ENCODE results near the gene FOXP4. TPM values are rescaled to one million over a fixed set of nuclear protein-coding genes. Genes with fewer than 3 reads are reported as not detected.

FOXP4 gene
- total RNA-seq, 4 donors from 2014 or later, result 2.4 to 15.1 (median 4.9) TPM

- no peak for TF ChIP-seq CTCF (IDR thresholded peaks at IDR 0.05; ENCODE audit: low read depth)
Measured at GRCh38 chr6:41530476-41530875, 15.7 kb upstream of the FOXP4 start.

- TF ChIP-seq CTCF (IDR thresholded peaks at IDR 0.05; ENCODE audit: low read depth), result no peak
Measured at GRCh38 chr6:41531016-41531415, 15.2 kb upstream of the FOXP4 start.

- TF ChIP-seq CTCF (IDR thresholded peaks at IDR 0.05; ENCODE audit: low read depth), result no peak
Measured at GRCh38 chr6:41531591-41532582, 14.3 kb upstream of the FOXP4 start.

GRCh38 chr6:41535766-41536165 is 10.4 kb upstream of the FOXP4 start:
- TF ChIP-seq CTCF (IDR thresholded peaks at IDR 0.05; ENCODE audit: low read depth), result no peak

GRCh38 chr6:41536795-41537758 is 9.1 kb upstream of the FOXP4 start:
- no peak for TF ChIP-seq CTCF (IDR thresholded peaks at IDR 0.05; ENCODE audit: low read depth)

GRCh38 chr6:41538556-41539182 is 7.5 kb upstream of the FOXP4 start:
- no peak for TF ChIP-seq CTCF (IDR thresholded peaks at IDR 0.05; ENCODE audit: low read depth)

Data from subcutaneous adipose tissue (tissue), 4 donors.